Trophoblast cell (in vitro differentiated cells and primary cell): ENCODE measurements around the gene C10orf67.

ENCODE experiments used
- DNase-seq, 2 donors: peaks; one replicate each; pipeline ENCODE4 v3.0.0-alpha.2; 2016
- H2AFZ ChIP-seq: 2 replicates; pipeline ENCODE4 v1.6.1; 2013; ENCODE audit warnings: low read length, moderate library complexity, mild to moderate bottlenecking; ENCODE audit not compliant: insufficient read depth, poor library complexity
- H2AK5ac ChIP-seq: 2 replicates; pipeline ENCODE4 v1.6.1; 2013; ENCODE audit warnings: mild to moderate bottlenecking, low read length
- H2BK120ac ChIP-seq: 2 replicates; pipeline ENCODE4 v1.6.1; 2013; ENCODE audit warnings: low read length, mild to moderate bottlenecking, moderate library complexity; ENCODE audit not compliant: insufficient read depth, poor library complexity
- H2BK12ac ChIP-seq: 2 replicates; pipeline ENCODE4 v1.6.1; 2013; ENCODE audit warnings: mild to moderate bottlenecking, low read length, moderate library complexity
- H2BK5ac ChIP-seq: 2 replicates; pipeline ENCODE4 v1.6.1; 2013; ENCODE audit warnings: low read length, low read depth, moderate library complexity, mild to moderate bottlenecking; ENCODE audit not compliant: poor library complexity
- H3K14ac ChIP-seq: 2 replicates; pipeline ENCODE4 v1.6.1; 2013; ENCODE audit warnings: mild to moderate bottlenecking, low read length
- H3K18ac ChIP-seq: 2 replicates; pipeline ENCODE4 v1.6.1; 2013; ENCODE audit warnings: mild to moderate bottlenecking, low read length
- H3K23ac ChIP-seq: 2 replicates; pipeline ENCODE4 v1.6.1; 2013; ENCODE audit warnings: low read length
- H3K27ac ChIP-seq: 2 replicates; pipeline ENCODE4 v1.5.1; 2013; ENCODE audit warnings: low read depth, mild to moderate bottlenecking, inconsistent platforms, low read length, moderate library complexity
- H3K27me3 ChIP-seq: 2 replicates; pipeline ENCODE4 v1.6.1; 2013; ENCODE audit warnings: inconsistent platforms, mild to moderate bottlenecking, low read length, moderate library complexity; ENCODE audit not compliant: insufficient read depth
- H3K36me3 ChIP-seq, 2 experiments: 1 replicate in 1 of 2; 2 replicates in 1 of 2; pipeline ENCODE4 v1.6.1; 2013; ENCODE audit warnings: low read length in 2 of 2, mild to moderate bottlenecking in 2 of 2, moderate library complexity in 1 of 2; ENCODE audit not compliant: insufficient read depth in 2 of 2, control insufficient read depth in 1 of 2
- H3K4ac ChIP-seq: 2 replicates; pipeline ENCODE4 v1.6.1; 2013; ENCODE audit warnings: low read depth, mild to moderate bottlenecking, low read length, moderate library complexity
- H3K4me1 ChIP-seq, 2 experiments: 1 replicate in 1 of 2; 2 replicates in 1 of 2; pipeline ENCODE4 v1.6.1; 2013; ENCODE audit warnings: low read length in 2 of 2, mild to moderate bottlenecking in 2 of 2, moderate library complexity in 1 of 2; ENCODE audit not compliant: insufficient read depth in 2 of 2, control insufficient read depth in 1 of 2
- H3K4me2 ChIP-seq: 2 replicates; pipeline ENCODE4 v1.6.1; 2013; ENCODE audit warnings: inconsistent platforms, mild to moderate bottlenecking, low read length, moderate library complexity
- H3K4me3 ChIP-seq: 2 replicates; pipeline ENCODE4 v1.5.1; 2013; ENCODE audit warnings: mild to moderate bottlenecking, low read depth, low read length, inconsistent platforms
- H3K79me1 ChIP-seq: one replicate; pipeline ENCODE4 v1.6.1; 2013; ENCODE audit warnings: low read length
- H3K79me2 ChIP-seq: 2 replicates; pipeline ENCODE4 v1.6.1; 2013; ENCODE audit warnings: low read length, mild to moderate bottlenecking; ENCODE audit not compliant: control insufficient read depth, insufficient read depth, poor library complexity
- H3K9ac ChIP-seq: 2 replicates; pipeline ENCODE4 v1.6.1; 2013; ENCODE audit warnings: mild to moderate bottlenecking, low read length
- H3K9me3 ChIP-seq: 2 replicates; pipeline ENCODE4 v1.6.1; 2013; ENCODE audit warnings: low read depth, mild to moderate bottlenecking, control low read depth, inconsistent platforms, low read length; ENCODE audit not compliant: insufficient read depth
- H4K12ac ChIP-seq: 2 replicates; pipeline ENCODE4 v1.6.1; 2013; ENCODE audit warnings: low read depth, mild to moderate bottlenecking, low read length, moderate library complexity
- H4K8ac ChIP-seq: 2 replicates; pipeline ENCODE4 v1.6.1; 2013; ENCODE audit warnings: low read depth, mild to moderate bottlenecking, low read length, moderate library complexity
- H4K91ac ChIP-seq: one replicate; pipeline ENCODE4 v1.6.1; 2013; ENCODE audit warnings: low read depth, mild to moderate bottlenecking, low read length, moderate library complexity
- WGBS: extraction: QIAGEN DNeasy Blood & Tissue Kit; methylation state at CpG from one replicate; pipeline ENCODE4 v1.1.7; 2013; ENCODE audit warnings: missing lambda C conversion rate; ENCODE audit not compliant: insufficient read length, insufficient coverage; ENCODE audit errors: extremely low coverage; 5-methylcytosine and 5-hydroxymethylcytosine counted together

The C10orf67 gene

DNA sequence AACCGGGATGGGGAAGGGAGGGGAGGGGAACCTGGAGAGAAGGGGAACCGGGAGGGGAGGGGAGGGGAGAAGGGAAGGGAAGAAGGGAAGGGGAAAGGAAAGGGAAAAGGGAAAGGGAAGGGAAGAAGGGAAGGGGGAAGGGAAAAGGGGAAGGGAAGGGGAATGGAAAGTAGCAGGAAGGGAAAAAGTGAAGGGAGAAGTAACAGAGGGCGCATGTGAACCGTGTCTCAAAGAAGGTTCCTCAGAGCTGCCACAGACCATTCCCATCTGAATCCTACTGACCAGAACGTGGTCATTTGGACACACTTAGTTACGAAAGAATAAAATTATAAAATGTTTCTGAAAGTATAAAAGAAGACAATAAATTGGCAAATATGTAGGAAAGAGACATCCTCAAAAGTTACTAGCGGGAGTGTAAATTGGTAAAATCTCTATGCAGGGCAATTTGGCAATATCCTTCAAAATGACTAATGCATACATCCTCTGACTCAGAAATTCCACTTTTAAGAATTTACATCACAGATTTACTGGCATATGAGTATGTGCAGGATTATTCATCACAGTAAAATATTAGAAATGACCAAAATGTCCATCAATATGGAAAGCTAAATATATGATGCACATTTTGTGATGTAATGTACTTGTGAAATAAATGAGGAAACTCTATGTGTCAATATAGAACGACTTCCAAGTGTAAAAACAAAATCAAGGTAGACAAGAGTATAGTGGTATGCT, 12.9 kb downstream of the C10orf67 start:
- no peak overlapping the region for H3K27ac ChIP-seq
- H2BK5ac ChIP-seq: no peak overlapping the region
- no peak overlapping the region for H3K14ac ChIP-seq
- H3K27me3 ChIP-seq: no peaks in the 10 kb centered on the region
- H3K18ac ChIP-seq: no peak overlapping the region
- H3K4ac ChIP-seq: no peak overlapping the region
- no peaks in the 10 kb centered on the region for H3K79me1 ChIP-seq
- H3K36me3 ChIP-seq: no peaks in the 10 kb centered on the region
- no peak overlapping the region for H2BK12ac ChIP-seq
- no peak overlapping the region for H2BK120ac ChIP-seq
- no peaks in the 10 kb centered on the region for H3K4me1 ChIP-seq
- H3K9ac ChIP-seq: no peak overlapping the region
- DNase-seq: peak; percentile 22 to 94
- H4K91ac ChIP-seq: no peak overlapping the region
- H3K4me2 ChIP-seq: no peak overlapping the region
- H3K4me3 ChIP-seq: no peak overlapping the region
- WGBS: no CpG with 5 or more reads among the region's 8 CpGs
- no peaks in the 10 kb centered on the region for H3K79me2 ChIP-seq
- H3K9me3 ChIP-seq: no peaks in the 10 kb centered on the region
- H2AK5ac ChIP-seq: no peak overlapping the region
- no peak overlapping the region for H4K12ac ChIP-seq
- H3K23ac ChIP-seq: no peak overlapping the region
- H4K8ac ChIP-seq: no peak overlapping the region
- H2AFZ ChIP-seq: no peak overlapping the region

DNA sequence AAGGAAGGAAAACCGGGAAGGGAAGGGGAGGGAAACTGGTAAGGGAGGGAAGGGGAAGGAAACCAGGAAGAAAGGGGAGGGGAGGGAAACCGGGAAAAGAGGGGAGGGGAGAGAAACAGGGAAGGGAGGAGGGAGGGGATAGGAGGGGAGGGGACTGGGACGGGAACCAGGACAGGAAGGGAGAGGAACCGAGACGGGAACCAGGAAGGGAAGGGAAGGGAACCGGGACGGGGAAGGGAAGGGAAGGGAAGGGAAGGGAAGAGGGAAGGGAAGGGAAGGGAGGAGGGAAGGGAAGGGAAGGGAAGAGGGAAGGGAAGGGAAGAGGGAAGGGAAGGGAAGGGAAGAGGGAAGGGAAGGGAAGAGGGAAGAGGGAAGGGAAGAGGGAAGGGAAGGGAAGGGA, 13.6 kb downstream of the C10orf67 start:
- Histone ChIP-seq H3K36me3 (no peaks in the 10 kb centered on the region), H3K9ac (no peak overlapping the region), H3K4ac (no peak overlapping the region), H2AFZ (no peak overlapping the region), H4K91ac (no peak overlapping the region), H2AK5ac (no peak overlapping the region), H3K27ac (no peak overlapping the region), H3K4me3 (no peak overlapping the region), H3K79me2 (no peaks in the 10 kb centered on the region), H3K4me2 (no peak overlapping the region), H3K14ac (no peak overlapping the region), H3K27me3 (no peaks in the 10 kb centered on the region), H2BK5ac (no peak overlapping the region), H3K79me1 (no peaks in the 10 kb centered on the region), H3K9me3 (no peaks in the 10 kb centered on the region), H4K8ac (no peak overlapping the region), H2BK12ac (no peak overlapping the region), H3K18ac (no peak overlapping the region), H2BK120ac (no peak overlapping the region), H3K23ac (no peak overlapping the region), H3K4me1 (no peaks in the 10 kb centered on the region), H4K12ac (no peak overlapping the region)
- no CpG with 5 or more reads among the region's 7 CpGs for WGBS
- DNase-seq: no peak

DNA sequence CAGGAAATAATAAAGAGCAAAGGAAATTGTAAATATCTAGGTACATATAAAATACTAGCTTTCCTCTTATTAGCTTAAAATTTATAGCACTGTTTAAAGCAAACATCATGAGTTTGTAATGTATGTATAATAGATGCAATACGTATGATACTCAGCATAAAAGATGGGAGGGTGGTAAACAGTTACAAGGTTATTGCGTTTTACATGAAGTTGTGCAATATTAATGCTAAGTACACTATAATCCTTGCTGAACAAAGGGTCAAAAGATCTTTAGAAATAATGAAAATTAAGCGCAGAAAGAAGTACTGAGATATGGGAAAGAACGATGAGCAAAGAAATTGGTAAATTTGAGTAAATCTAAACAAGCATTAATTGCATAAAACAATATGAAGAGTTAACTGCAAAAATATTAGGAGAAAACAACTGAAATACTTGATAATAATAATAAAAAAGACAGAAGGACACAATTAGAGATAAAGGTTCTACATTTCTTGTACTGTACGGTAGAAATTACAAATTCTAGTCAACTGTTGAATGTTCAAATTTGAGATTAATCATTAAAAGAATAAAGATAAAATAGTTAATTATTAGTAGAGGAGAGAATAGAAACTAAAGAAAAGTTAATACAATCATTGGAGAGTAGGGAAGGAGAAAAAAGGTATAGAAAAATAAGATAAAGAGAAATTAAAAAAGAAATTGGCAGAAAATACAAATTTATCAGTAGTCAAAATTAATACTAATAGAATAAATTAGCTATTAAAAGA, 17.9 kb downstream of the C10orf67 start:
- no peak overlapping the region for H3K9ac ChIP-seq
- no peak overlapping the region for H3K14ac ChIP-seq
- no peaks in the 10 kb centered on the region for H3K9me3 ChIP-seq
- no peak overlapping the region for H2AK5ac ChIP-seq
- no peak overlapping the region for H3K23ac ChIP-seq
- no peak overlapping the region for H4K12ac ChIP-seq
- no peak overlapping the region for H3K4me3 ChIP-seq
- H3K27me3 ChIP-seq: no peaks in the 10 kb centered on the region
- no peaks in the 10 kb centered on the region for H3K36me3 ChIP-seq
- H3K18ac ChIP-seq: no peak overlapping the region
- no peaks in the 10 kb centered on the region for H3K79me2 ChIP-seq
- no peak overlapping the region for H2BK12ac ChIP-seq
- no peak overlapping the region for H3K27ac ChIP-seq
- DNase-seq: no peak
- no peaks in the 10 kb centered on the region for H3K4me1 ChIP-seq
- H2BK5ac ChIP-seq: no peak overlapping the region
- no CpG with 5 or more reads among the region's 5 CpGs for WGBS
- H2BK120ac ChIP-seq: no peak overlapping the region
- H3K79me1 ChIP-seq: no peaks in the 10 kb centered on the region
- H4K8ac ChIP-seq: no peak overlapping the region
- no peak overlapping the region for H4K91ac ChIP-seq
- H3K4me2 ChIP-seq: no peak overlapping the region
- no peak overlapping the region for H2AFZ ChIP-seq
- no peak overlapping the region for H3K4ac ChIP-seq

- H2BK5ac ChIP-seq: no peak overlapping the region
- no peak overlapping the region for H3K4ac ChIP-seq
- no peak overlapping the region for H3K9ac ChIP-seq
- no peaks in the 10 kb centered on the region for H3K4me1 ChIP-seq
- no peak overlapping the region for H3K27ac ChIP-seq
- WGBS: no CpG with 5 or more reads among the region's 1 CpG
- H3K79me1 ChIP-seq: no peaks in the 10 kb centered on the region
- no peak overlapping the region for H2AK5ac ChIP-seq
- H3K14ac ChIP-seq: no peak overlapping the region
- H3K27me3 ChIP-seq: no peaks in the 10 kb centered on the region
- no peak overlapping the region for H2BK12ac ChIP-seq
- no peak overlapping the region for H3K18ac ChIP-seq
- DNase-seq: no peak
- H2AFZ ChIP-seq: no peak overlapping the region
- H3K4me2 ChIP-seq: no peak overlapping the region
- H3K36me3 ChIP-seq: no peaks in the 10 kb centered on the region
- H3K4me3 ChIP-seq: no peak overlapping the region
- H4K8ac ChIP-seq: no peak overlapping the region
- H3K23ac ChIP-seq: no peak overlapping the region
- H4K12ac ChIP-seq: no peak overlapping the region
- H3K79me2 ChIP-seq: no peaks in the 10 kb centered on the region
- no peak overlapping the region for H2BK120ac ChIP-seq
- H4K91ac ChIP-seq: no peak overlapping the region
- no peaks in the 10 kb centered on the region for H3K9me3 ChIP-seq
Observed at GRCh38 chr10:23325132-23325531, 19.5 kb downstream of the C10orf67 start.
